ENCODE measurements around the gene MCRS1. TPM values are rescaled to one million over a fixed set of nuclear protein-coding genes. Genes with fewer than 3 reads are reported as not detected.

MCRS1 gene
- total and polyA plus RNA-seq, 2 experiments from 2014 or later: 105 to 139 TPM

DNA sequence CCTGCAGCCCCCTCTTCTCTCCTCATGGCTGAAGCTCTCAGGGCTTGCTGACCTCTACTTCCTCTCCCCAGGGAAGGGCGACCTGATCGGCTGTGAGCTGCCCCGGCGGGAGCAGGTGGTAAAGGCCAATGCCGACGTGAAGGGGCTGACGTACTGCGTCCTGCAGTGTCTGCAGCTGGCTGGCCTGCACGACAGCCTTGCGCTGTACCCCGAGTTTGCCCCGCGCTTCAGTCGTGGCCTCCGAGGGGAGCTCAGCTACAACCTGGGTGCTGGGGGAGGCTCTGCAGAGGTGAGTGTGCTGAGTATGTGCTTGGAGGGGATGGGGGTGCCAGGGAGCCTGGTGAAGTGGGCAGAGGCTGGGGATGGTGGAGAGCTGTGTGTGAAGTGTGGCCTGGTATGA is 13.7 kb downstream of the MCRS1 start:
- H3K79me2 ChIP-seq (replicated peaks; ENCODE audit: insufficient read depth): no peaks in the 10 kb centered on the region
- no peak overlapping the region for H3K27ac ChIP-seq (ENCODE audit: low read depth)
- peaks cover 12% of the 10 kb centered on the region for H3K36me3 Mint-ChIP-seq (ENCODE audit: low read depth)
- no peak for DNase-seq (ENCODE audit: low spot score)
- no peak overlapping the region for H3K4me3 ChIP-seq
- H3K4me2 ChIP-seq: no peak overlapping the region
- no peaks in the 10 kb centered on the region for H4K20me1 ChIP-seq (replicated peaks; ENCODE audit: insufficient read depth)
- TF ChIP-seq STAT1 (IDR thresholded peaks at IDR 0.05; ENCODE audit: unreplicated experiment) (no peak), CREB1 (CRISPR knock-in tag; IDR thresholded peaks at IDR 0.05; ENCODE audit: low read depth) (no peak), EZH2 (IDR thresholded peaks at IDR 0.05; ENCODE audit: low read depth, unreplicated experiment) (no peak), NANOG (IDR thresholded peaks at IDR 0.05; ENCODE audit: borderline replicate concordance) (no peak)
- TF ChIP-seq, protein P1, sequence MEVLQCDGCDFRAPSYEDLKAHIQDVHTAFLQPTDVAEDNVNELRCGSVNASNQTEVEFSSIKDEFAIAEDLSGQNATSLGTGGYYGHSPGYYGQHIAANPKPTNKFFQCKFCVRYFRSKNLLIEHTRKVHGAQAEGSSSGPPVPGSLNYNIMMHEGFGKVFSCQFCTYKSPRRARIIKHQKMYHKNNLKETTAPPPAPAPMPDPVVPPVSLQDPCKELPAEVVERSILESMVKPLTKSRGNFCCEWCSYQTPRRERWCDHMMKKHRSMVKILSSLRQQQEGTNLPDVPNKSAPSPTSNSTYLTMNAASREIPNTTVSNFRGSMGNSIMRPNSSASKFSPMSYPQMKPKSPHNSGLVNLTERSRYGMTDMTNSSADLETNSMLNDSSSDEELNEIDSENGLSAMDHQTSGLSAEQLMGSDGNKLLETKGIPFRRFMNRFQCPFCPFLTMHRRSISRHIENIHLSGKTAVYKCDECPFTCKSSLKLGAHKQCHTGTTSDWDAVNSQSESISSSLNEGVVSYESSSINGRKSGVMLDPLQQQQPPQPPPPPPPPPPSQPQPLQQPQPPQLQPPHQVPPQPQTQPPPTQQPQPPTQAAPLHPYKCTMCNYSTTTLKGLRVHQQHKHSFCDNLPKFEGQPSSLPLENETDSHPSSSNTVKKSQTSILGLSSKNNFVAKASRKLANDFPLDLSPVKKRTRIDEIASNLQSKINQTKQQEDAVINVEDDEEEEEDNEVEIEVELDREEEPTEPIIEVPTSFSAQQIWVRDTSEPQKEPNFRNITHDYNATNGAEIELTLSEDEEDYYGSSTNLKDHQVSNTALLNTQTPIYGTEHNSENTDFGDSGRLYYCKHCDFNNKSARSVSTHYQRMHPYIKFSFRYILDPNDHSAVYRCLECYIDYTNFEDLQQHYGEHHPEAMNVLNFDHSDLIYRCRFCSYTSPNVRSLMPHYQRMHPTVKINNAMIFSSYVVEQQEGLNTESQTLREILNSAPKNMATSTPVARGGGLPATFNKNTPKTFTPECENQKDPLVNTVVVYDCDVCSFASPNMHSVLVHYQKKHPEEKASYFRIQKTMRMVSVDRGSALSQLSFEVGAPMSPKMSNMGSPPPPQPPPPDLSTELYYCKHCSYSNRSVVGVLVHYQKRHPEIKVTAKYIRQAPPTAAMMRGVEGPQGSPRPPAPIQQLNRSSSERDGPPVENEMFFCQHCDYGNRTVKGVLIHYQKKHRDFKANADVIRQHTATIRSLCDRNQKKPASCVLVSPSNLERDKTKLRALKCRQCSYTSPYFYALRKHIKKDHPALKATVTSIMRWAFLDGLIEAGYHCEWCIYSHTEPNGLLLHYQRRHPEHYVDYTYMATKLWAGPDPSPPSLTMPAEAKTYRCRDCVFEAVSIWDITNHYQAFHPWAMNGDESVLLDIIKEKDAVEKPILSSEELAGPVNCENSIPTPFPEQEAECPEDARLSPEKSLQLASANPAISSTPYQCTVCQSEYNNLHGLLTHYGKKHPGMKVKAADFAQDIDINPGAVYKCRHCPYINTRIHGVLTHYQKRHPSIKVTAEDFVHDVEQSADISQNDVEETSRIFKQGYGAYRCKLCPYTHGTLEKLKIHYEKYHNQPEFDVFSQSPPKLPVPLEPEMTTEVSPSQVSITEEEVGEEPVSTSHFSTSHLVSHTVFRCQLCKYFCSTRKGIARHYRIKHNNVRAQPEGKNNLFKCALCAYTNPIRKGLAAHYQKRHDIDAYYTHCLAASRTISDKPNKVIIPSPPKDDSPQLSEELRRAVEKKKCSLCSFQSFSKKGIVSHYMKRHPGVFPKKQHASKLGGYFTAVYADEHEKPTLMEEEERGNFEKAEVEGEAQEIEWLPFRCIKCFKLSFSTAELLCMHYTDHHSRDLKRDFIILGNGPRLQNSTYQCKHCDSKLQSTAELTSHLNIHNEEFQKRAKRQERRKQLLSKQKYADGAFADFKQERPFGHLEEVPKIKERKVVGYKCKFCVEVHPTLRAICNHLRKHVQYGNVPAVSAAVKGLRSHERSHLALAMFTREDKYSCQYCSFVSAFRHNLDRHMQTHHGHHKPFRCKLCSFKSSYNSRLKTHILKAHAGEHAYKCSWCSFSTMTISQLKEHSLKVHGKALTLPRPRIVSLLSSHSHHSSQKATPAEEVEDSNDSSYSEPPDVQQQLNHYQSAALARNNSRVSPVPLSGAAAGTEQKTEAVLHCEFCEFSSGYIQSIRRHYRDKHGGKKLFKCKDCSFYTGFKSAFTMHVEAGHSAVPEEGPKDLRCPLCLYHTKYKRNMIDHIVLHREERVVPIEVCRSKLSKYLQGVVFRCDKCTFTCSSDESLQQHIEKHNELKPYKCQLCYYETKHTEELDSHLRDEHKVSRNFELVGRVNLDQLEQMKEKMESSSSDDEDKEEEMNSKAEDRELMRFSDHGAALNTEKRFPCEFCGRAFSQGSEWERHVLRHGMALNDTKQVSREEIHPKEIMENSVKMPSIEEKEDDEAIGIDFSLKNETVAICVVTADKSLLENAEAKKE (CRISPR knock-in tag; IDR thresholded peaks at IDR 0.05): no peak
- TF ChIP-seq, protein P2, sequence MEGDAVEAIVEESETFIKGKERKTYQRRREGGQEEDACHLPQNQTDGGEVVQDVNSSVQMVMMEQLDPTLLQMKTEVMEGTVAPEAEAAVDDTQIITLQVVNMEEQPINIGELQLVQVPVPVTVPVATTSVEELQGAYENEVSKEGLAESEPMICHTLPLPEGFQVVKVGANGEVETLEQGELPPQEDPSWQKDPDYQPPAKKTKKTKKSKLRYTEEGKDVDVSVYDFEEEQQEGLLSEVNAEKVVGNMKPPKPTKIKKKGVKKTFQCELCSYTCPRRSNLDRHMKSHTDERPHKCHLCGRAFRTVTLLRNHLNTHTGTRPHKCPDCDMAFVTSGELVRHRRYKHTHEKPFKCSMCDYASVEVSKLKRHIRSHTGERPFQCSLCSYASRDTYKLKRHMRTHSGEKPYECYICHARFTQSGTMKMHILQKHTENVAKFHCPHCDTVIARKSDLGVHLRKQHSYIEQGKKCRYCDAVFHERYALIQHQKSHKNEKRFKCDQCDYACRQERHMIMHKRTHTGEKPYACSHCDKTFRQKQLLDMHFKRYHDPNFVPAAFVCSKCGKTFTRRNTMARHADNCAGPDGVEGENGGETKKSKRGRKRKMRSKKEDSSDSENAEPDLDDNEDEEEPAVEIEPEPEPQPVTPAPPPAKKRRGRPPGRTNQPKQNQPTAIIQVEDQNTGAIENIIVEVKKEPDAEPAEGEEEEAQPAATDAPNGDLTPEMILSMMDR (conservative IDR thresholded peaks at IDR 0.05; ENCODE audit: low read depth in 2 of 2): no peak
- H3K4me1 Mint-ChIP-seq: peaks cover 6% of the 10 kb centered on the region; the same call in 1 of the 3 replicates
- H3K27me3 ChIP-seq (ENCODE audit: insufficient read depth): peaks cover 38% of the 10 kb centered on the region
- no peaks in the 10 kb centered on the region for H3K9me3 Mint-ChIP-seq
- H3K4me1 ChIP-seq (ENCODE audit: insufficient read depth): no peaks in the 10 kb centered on the region
- H3K4me3 Mint-ChIP-seq: no peak overlapping the region
- no peaks in the 10 kb centered on the region for H3F3A ChIP-seq (replicated peaks; ENCODE audit: low read depth)
- no peak overlapping the region for H2AFZ ChIP-seq
- peaks cover 28% of the 10 kb centered on the region for H3K27me3 Mint-ChIP-seq (ENCODE audit: insufficient read depth, low read depth, poor library complexity)
- H3K36me3 ChIP-seq (ENCODE audit: insufficient read depth): peaks cover 6% of the 10 kb centered on the region; the same call in 1 of the 2 replicates
- no peak overlapping the region for H3K27ac Mint-ChIP-seq
- no peaks in the 10 kb centered on the region for H3K9me2 ChIP-seq (ENCODE audit: insufficient read depth)
- ATAC-seq: no peak
